ENCODE results near the gene ALDH1A2.

The ALDH1A2 gene

GRCh38 chr15:57950381-57950946 is 115.0 kb downstream of the ALDH1A2 start:
- no peak for FAIRE-seq
- no peak for TF ChIP-seq PAX5 (IDR thresholded peaks at IDR 0.05; ENCODE audit: insufficient read depth, low read length, severe bottlenecking)
- no peak for TF ChIP-seq POLR2AphosphoS5 (IDR thresholded peaks at IDR 0.05; ENCODE audit: low read depth, low read length)
- TF ChIP-seq SPI1 (IDR thresholded peaks at IDR 0.05; ENCODE audit: low read depth, low read length): no peak
- no peak for TF ChIP-seq POLR2A (IDR thresholded peaks at IDR 0.05; ENCODE audit: low read depth, low read length)
- TF ChIP-seq POU2F2 (IDR thresholded peaks at IDR 0.05; ENCODE audit: low read depth, low read length): no peak
- TF ChIP-seq TAF1 (IDR thresholded peaks at IDR 0.05; ENCODE audit: low read depth, low read length): no peak

GRCh38 chr15:57949374-57949943 is 116.1 kb downstream of the ALDH1A2 start:
- no peak for TF ChIP-seq POU2F2 (IDR thresholded peaks at IDR 0.05; ENCODE audit: low read depth, low read length)
- no peak for TF ChIP-seq POLR2A (IDR thresholded peaks at IDR 0.05; ENCODE audit: low read depth, low read length)
- no peak for TF ChIP-seq PAX5 (IDR thresholded peaks at IDR 0.05; ENCODE audit: insufficient read depth, low read length, severe bottlenecking)
- TF ChIP-seq POLR2AphosphoS5 (IDR thresholded peaks at IDR 0.05; ENCODE audit: low read depth, low read length): no peak
- no peak for DNase-seq (ENCODE audit: insufficient read length, low spot score)
- FAIRE-seq: no peak

More at GRCh38 chr15:57950381-57950946, 115.0 kb downstream of the ALDH1A2 start:
- no peak for DNase-seq (ENCODE audit: insufficient read length, low spot score)

- FAIRE-seq: no peak
- TF ChIP-seq TAF1 (IDR thresholded peaks at IDR 0.05; ENCODE audit: low read depth, low read length) (no peak), POU2F2 (IDR thresholded peaks at IDR 0.05; ENCODE audit: low read depth, low read length) (no peak), PAX5 (IDR thresholded peaks at IDR 0.05; ENCODE audit: insufficient read depth, low read length, severe bottlenecking) (no peak), SPI1 (IDR thresholded peaks at IDR 0.05; ENCODE audit: low read depth, low read length) (no peak), POLR2AphosphoS5 (IDR thresholded peaks at IDR 0.05; ENCODE audit: low read depth, low read length) (no peak), POLR2A (IDR thresholded peaks at IDR 0.05; ENCODE audit: low read depth, low read length) (no peak)
- no peak for DNase-seq (ENCODE audit: insufficient read length, low spot score)
Observed at GRCh38 chr15:57948351-57949289, 116.9 kb downstream of the ALDH1A2 start.

GRCh38 chr15:57947781-57948180 is 117.7 kb downstream of the ALDH1A2 start:
- no peak for DNase-seq (ENCODE audit: insufficient read length, low spot score)
- TF ChIP-seq POU2F2 (IDR thresholded peaks at IDR 0.05; ENCODE audit: low read depth, low read length): no peak
- TF ChIP-seq SPI1 (IDR thresholded peaks at IDR 0.05; ENCODE audit: low read depth, low read length): no peak
- TF ChIP-seq PAX5 (IDR thresholded peaks at IDR 0.05; ENCODE audit: insufficient read depth, low read length, severe bottlenecking): no peak
- no peak for TF ChIP-seq POLR2AphosphoS5 (IDR thresholded peaks at IDR 0.05; ENCODE audit: low read depth, low read length)
- TF ChIP-seq POLR2A (IDR thresholded peaks at IDR 0.05; ENCODE audit: low read depth, low read length): no peak
- no peak for TF ChIP-seq TAF1 (IDR thresholded peaks at IDR 0.05; ENCODE audit: low read depth, low read length)

GRCh38 chr15:57947282-57947681 is 118.2 kb downstream of the ALDH1A2 start:
- FAIRE-seq (no peak), DNase-seq (ENCODE audit: insufficient read length, low spot score) (no peak)
- no peak for TF ChIP-seq POU2F2 (IDR thresholded peaks at IDR 0.05; ENCODE audit: low read depth, low read length)
- TF ChIP-seq PAX5 (IDR thresholded peaks at IDR 0.05; ENCODE audit: insufficient read depth, low read length, severe bottlenecking): no peak
- TF ChIP-seq POLR2A (IDR thresholded peaks at IDR 0.05; ENCODE audit: low read depth, low read length): no peak
- no peak for TF ChIP-seq TAF1 (IDR thresholded peaks at IDR 0.05; ENCODE audit: low read depth, low read length)
- no peak for TF ChIP-seq POLR2AphosphoS5 (IDR thresholded peaks at IDR 0.05; ENCODE audit: low read depth, low read length)
- no peak for TF ChIP-seq SPI1 (IDR thresholded peaks at IDR 0.05; ENCODE audit: low read depth, low read length)

More at GRCh38 chr15:57947781-57948180, 117.7 kb downstream of the ALDH1A2 start:
- FAIRE-seq: no peak

GRCh38 chr15:57946491-57947048 is 118.9 kb downstream of the ALDH1A2 start:
- DNase-seq (ENCODE audit: insufficient read length, low spot score) (no peak), FAIRE-seq (no peak)
- TF ChIP-seq POLR2A (IDR thresholded peaks at IDR 0.05; ENCODE audit: low read depth, low read length): no peak

- no peak for TF ChIP-seq TAF1 (IDR thresholded peaks at IDR 0.05; ENCODE audit: low read depth, low read length)
- DNase-seq (ENCODE audit: insufficient read length, low spot score): no peak
- no peak for FAIRE-seq
Observed at GRCh38 chr15:57945616-57946015, 119.9 kb downstream of the ALDH1A2 start.

GRCh38 chr15:57943754-57944420 is 121.6 kb downstream of the ALDH1A2 start:
- DNase-seq (ENCODE audit: insufficient read length, low spot score) (no peak), FAIRE-seq (no peak)
- no peak for TF ChIP-seq POLR2AphosphoS5 (IDR thresholded peaks at IDR 0.05; ENCODE audit: low read depth, low read length)
- TF ChIP-seq SPI1 (IDR thresholded peaks at IDR 0.05; ENCODE audit: low read depth, low read length): no peak
- TF ChIP-seq POLR2A (IDR thresholded peaks at IDR 0.05; ENCODE audit: low read depth, low read length): no peak
- TF ChIP-seq POU2F2 (IDR thresholded peaks at IDR 0.05; ENCODE audit: low read depth, low read length): no peak
- TF ChIP-seq PAX5 (IDR thresholded peaks at IDR 0.05; ENCODE audit: insufficient read depth, low read length, severe bottlenecking): no peak
- TF ChIP-seq TAF1 (IDR thresholded peaks at IDR 0.05; ENCODE audit: low read depth, low read length): no peak

GRCh38 chr15:57943171-57943570 is 122.3 kb downstream of the ALDH1A2 start:
- FAIRE-seq: no peak
- no peak for DNase-seq (ENCODE audit: insufficient read length, low spot score)
- TF ChIP-seq POLR2AphosphoS5 (IDR thresholded peaks at IDR 0.05; ENCODE audit: low read depth, low read length) (no peak), TAF1 (IDR thresholded peaks at IDR 0.05; ENCODE audit: low read depth, low read length) (no peak), SPI1 (IDR thresholded peaks at IDR 0.05; ENCODE audit: low read depth, low read length) (no peak), POLR2A (IDR thresholded peaks at IDR 0.05; ENCODE audit: low read depth, low read length) (no peak), POU2F2 (IDR thresholded peaks at IDR 0.05; ENCODE audit: low read depth, low read length) (no peak), PAX5 (IDR thresholded peaks at IDR 0.05; ENCODE audit: insufficient read depth, low read length, severe bottlenecking) (no peak)

All from GM12891 (cell line).